C4-2B (cell line): ENCODE results near the gene OTC.

ENCODE experiments used
- H3K27ac ChIP-seq: fragments of 450-650 bp; 2 replicates; pipeline ENCODE4 v1.5.1; 2017
- CTCF ChIP-seq: fragments of 450-650 bp; conservative IDR thresholded peaks from 2 replicates; pipeline ENCODE4 v1.5.1; 2017; ENCODE audit warnings: mild to moderate bottlenecking
- ZFX ChIP-seq: fragments of 450-650 bp; IDR thresholded peaks from 2 replicates; pipeline ENCODE4 v1.6.1; 2017

OTC gene

GRCh38 chrX:38336538-38337240, 15.7 kb upstream of the OTC start:
- TF ChIP-seq CTCF (no peak), ZFX (no peak)
- no peak overlapping the region for H3K27ac ChIP-seq

- no peak overlapping the region for H3K27ac ChIP-seq
- no peak for TF ChIP-seq ZFX
- no peak for TF ChIP-seq CTCF
Observed at GRCh38 chrX:38341442-38341841, 11.0 kb upstream of the OTC start.

GRCh38 chrX:38342853-38343778, 9.3 kb upstream of the OTC start:
- H3K27ac ChIP-seq, result no peak overlapping the region
- TF ChIP-seq CTCF (no peak), ZFX (no peak)

- no peak for TF ChIP-seq ZFX
- TF ChIP-seq CTCF, result no peak
- H3K27ac ChIP-seq, result no peak overlapping the region
Observed at GRCh38 chrX:38346150-38346549, 6.3 kb upstream of the OTC start.

GRCh38 chrX:38347136-38347535, 5.3 kb upstream of the OTC start:
- TF ChIP-seq ZFX (no peak), CTCF (no peak)
- H3K27ac ChIP-seq, result no peak overlapping the region

GRCh38 chrX:38351346-38351745, 1.1 kb upstream of the OTC start:
- TF ChIP-seq CTCF, result no peak
- TF ChIP-seq ZFX, result no peak
- H3K27ac ChIP-seq, result no peak overlapping the region

- TF ChIP-seq CTCF, result no peak
- TF ChIP-seq ZFX, result no peak
Observed at GRCh38 chrX:38356401-38356800, 4.0 kb downstream of the OTC start.

More at GRCh38 chrX:38356401-38356800, 4.0 kb downstream of the OTC start:
- H3K27ac ChIP-seq, result no peak overlapping the region
